OCI-LY1 (cell line): Measurements from ENCODE around the gene UVSSA.

Experiments
- H2AFZ ChIP-seq: fragments of 200-600 bp; sonication (generic), shearing (Covaris generic); 2 replicates; pipeline ENCODE4 v1.6.0; 2014; ENCODE audit warnings: antibody characterized with exemption, mild to moderate bottlenecking, low read length
- H3F3A ChIP-seq: fragments of 200-600 bp; sonication (generic), shearing (Covaris generic); 2 replicates; pipeline ENCODE4 v1.6.0; 2014; ENCODE audit warnings: mild to moderate bottlenecking, antibody characterized with exemption, low read length, moderate library complexity; ENCODE audit not compliant: insufficient read depth
- H3K27ac ChIP-seq: fragments of 200-600 bp; sonication (generic); 2 replicates; pipeline ENCODE4 v1.5.1; 2014; ENCODE audit warnings: low read length, mixed run types, mild to moderate bottlenecking, low read depth; ENCODE audit not compliant: poor library complexity, severe bottlenecking
- H3K27me3 ChIP-seq: fragments of 200-600 bp; sonication (generic); 2 replicates; pipeline ENCODE4 v1.6.0; 2014; ENCODE audit warnings: antibody characterized with exemption, mild to moderate bottlenecking, low read length, moderate library complexity; ENCODE audit not compliant: insufficient read depth
- H3K36me3 ChIP-seq: fragments of 200-600 bp; sonication (generic); 2 replicates; pipeline ENCODE4 v1.6.1; 2014; ENCODE audit warnings: mild to moderate bottlenecking, antibody characterized with exemption, low read length, moderate library complexity, mixed read lengths; ENCODE audit not compliant: insufficient read depth
- H3K4me1 ChIP-seq: fragments of 200-600 bp; sonication (generic); 2 replicates; pipeline ENCODE4 v1.5.1; 2014; ENCODE audit warnings: mild to moderate bottlenecking, low read length, moderate library complexity; ENCODE audit not compliant: insufficient read depth, severe bottlenecking
- H3K4me2 ChIP-seq: fragments of 200-600 bp; sonication (generic), shearing (Covaris generic); 2 replicates; pipeline ENCODE4 v1.6.1; 2014; ENCODE audit warnings: low read length
- H3K4me3 ChIP-seq: fragments of 200-600 bp; sonication (generic); 2 replicates; pipeline ENCODE4 v1.5.1; 2014; ENCODE audit warnings: low read length, low read depth, mild to moderate bottlenecking, mixed read lengths; ENCODE audit not compliant: poor library complexity, severe bottlenecking
- H3K79me2 ChIP-seq: fragments of 200-600 bp; shearing (Covaris generic); 2 replicates; pipeline ENCODE4 v1.6.1; 2016; ENCODE audit warnings: mixed run types, low read length, mixed read lengths; ENCODE audit not compliant: insufficient read depth
- H3K9ac ChIP-seq: fragments of 200-600 bp; sonication (generic), shearing (Covaris generic); 2 replicates; pipeline ENCODE4 v1.6.1; 2014; ENCODE audit warnings: mild to moderate bottlenecking, low read length, mixed read lengths
- H3K9me2 ChIP-seq: fragments of 200-600 bp; sonication (generic), shearing (Covaris generic); 2 replicates; pipeline ENCODE4 v1.6.1; 2014; ENCODE audit warnings: low read depth, mild to moderate bottlenecking, low read length, mixed read lengths
- H3K9me3 ChIP-seq: fragments of 200-600 bp; shearing (Covaris generic); 2 replicates; pipeline ENCODE4 v1.6.1; 2014; ENCODE audit warnings: low read length, mixed read lengths
- H4K20me1 ChIP-seq: fragments of 200-600 bp; sonication (generic), shearing (Covaris generic); 2 replicates; pipeline ENCODE4 v1.6.0; 2016; ENCODE audit warnings: mild to moderate bottlenecking, low read length; ENCODE audit not compliant: insufficient read depth
- EZH2 ChIP-seq: fragments of 200-600 bp; sonication (generic), shearing (Covaris generic); IDR thresholded peaks from 2 replicates; pipeline ENCODE4 v1.8.0; 2017; ENCODE audit warnings: borderline replicate concordance, mixed run types, mild to moderate bottlenecking, antibody characterized with exemption, low read length, moderate library complexity, mixed read lengths
- TF ChIP-seq, protein P1 (sequence below): fragments of 200-600 bp; sonication (generic), shearing (Covaris generic); IDR thresholded peaks from 2 replicates; pipeline ENCODE4 v1.5.1; 2017; ENCODE audit warnings: mild to moderate bottlenecking, antibody characterized with exemption, low read length, moderate library complexity, mixed read lengths

UVSSA gene

DNA sequence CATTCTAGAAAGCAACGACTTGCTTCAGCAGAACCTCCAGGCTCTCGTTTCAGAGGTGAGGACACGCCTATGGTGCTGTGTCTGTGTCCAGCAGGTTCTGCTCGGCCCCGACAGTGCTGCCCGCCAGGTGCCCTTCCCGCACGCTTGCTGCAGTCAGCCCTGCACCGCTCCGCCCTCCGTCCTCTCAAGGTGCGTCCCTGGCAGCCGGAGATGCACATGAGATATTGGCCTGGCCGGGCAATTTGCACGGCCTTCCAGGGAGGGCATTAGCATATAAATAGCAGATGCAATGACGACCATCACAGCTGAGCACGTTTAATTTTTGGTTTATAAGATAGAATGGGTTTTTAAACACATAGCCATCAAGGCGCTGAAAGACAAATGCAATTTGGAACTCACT lies 14.4 kb downstream of the UVSSA start:
- H2AFZ ChIP-seq = no peak overlapping the region
- no peak overlapping the region for H3K4me2 ChIP-seq
- H3K79me2 ChIP-seq = no peaks in the 10 kb centered on the region
- no peak overlapping the region for H3K27ac ChIP-seq
- no peaks in the 10 kb centered on the region for H3K27me3 ChIP-seq
- H3K4me1 ChIP-seq = no peaks in the 10 kb centered on the region
- H4K20me1 ChIP-seq = no peaks in the 10 kb centered on the region
- H3K9me2 ChIP-seq = no peaks in the 10 kb centered on the region
- TF ChIP-seq, protein P1, sequence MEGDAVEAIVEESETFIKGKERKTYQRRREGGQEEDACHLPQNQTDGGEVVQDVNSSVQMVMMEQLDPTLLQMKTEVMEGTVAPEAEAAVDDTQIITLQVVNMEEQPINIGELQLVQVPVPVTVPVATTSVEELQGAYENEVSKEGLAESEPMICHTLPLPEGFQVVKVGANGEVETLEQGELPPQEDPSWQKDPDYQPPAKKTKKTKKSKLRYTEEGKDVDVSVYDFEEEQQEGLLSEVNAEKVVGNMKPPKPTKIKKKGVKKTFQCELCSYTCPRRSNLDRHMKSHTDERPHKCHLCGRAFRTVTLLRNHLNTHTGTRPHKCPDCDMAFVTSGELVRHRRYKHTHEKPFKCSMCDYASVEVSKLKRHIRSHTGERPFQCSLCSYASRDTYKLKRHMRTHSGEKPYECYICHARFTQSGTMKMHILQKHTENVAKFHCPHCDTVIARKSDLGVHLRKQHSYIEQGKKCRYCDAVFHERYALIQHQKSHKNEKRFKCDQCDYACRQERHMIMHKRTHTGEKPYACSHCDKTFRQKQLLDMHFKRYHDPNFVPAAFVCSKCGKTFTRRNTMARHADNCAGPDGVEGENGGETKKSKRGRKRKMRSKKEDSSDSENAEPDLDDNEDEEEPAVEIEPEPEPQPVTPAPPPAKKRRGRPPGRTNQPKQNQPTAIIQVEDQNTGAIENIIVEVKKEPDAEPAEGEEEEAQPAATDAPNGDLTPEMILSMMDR = no peak
- no peak for TF ChIP-seq EZH2
- no peak overlapping the region for H3K9ac ChIP-seq
- H3K9me3 ChIP-seq = no peaks in the 10 kb centered on the region
- H3K36me3 ChIP-seq = no peaks in the 10 kb centered on the region
- H3F3A ChIP-seq = no peaks in the 10 kb centered on the region
- H3K4me3 ChIP-seq = no peak overlapping the region

DNA sequence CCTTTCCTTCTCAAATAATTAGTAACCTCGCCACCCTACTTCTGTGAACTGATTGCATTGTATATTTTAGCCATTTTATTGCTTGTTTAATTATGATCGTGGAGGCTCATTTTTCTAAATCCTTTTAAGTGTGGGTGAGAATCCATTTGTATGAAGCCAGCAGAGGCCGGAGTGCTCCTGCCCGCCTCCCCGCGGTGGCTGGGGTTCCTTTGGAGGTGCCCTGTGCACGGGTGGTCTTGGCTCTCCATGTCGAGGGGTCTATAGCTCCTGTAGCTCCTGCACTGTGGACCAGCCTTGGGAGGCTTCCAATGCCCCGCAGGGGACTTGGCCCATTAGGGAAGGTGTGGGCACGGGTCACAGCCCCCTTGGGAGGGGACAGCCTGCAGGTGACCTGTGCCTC lies 15.0 kb downstream of the UVSSA start:
- H3K9me2 ChIP-seq = no peaks in the 10 kb centered on the region
- no peaks in the 10 kb centered on the region for H4K20me1 ChIP-seq
- H3K4me2 ChIP-seq = no peak overlapping the region
- no peak for TF ChIP-seq EZH2
- TF ChIP-seq, protein P1 = no peak
- no peak overlapping the region for H3K9ac ChIP-seq
- no peak overlapping the region for H2AFZ ChIP-seq
- H3K9me3 ChIP-seq = no peaks in the 10 kb centered on the region
- H3K36me3 ChIP-seq = no peaks in the 10 kb centered on the region
- H3K4me1 ChIP-seq = no peaks in the 10 kb centered on the region
- H3K27ac ChIP-seq = no peak overlapping the region
- H3K4me3 ChIP-seq = no peak overlapping the region
- no peaks in the 10 kb centered on the region for H3K79me2 ChIP-seq
- H3K27me3 ChIP-seq = no peaks in the 10 kb centered on the region
- no peaks in the 10 kb centered on the region for H3F3A ChIP-seq

DNA sequence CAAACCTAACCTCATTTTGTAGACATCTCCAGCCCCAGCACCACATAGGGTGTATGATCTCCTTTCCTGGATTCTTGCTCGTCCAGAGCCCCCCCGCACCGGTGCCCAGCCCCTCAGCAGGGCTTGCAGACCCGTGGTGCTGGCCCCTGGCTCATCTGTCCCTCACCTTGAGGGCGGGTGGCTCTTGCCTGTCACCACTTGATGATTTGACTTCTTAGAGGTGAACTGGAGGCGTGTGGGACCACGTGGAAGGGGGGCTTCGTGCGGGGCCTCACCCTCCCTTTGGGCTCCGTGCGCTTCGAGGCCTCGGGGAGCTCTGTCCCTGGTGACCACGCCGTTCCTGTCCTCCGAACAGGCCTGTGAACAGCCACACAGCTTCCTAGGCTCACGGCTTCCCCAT lies 15.5 kb downstream of the UVSSA start:
- Histone ChIP-seq H3K27me3 (no peaks in the 10 kb centered on the region), H3K4me2 (no peak overlapping the region), H3K9me2 (no peaks in the 10 kb centered on the region), H3K4me3 (no peak overlapping the region), H3K9me3 (no peaks in the 10 kb centered on the region), H2AFZ (no peak overlapping the region), H3K36me3 (no peaks in the 10 kb centered on the region), H3K4me1 (no peaks in the 10 kb centered on the region), H3K79me2 (no peaks in the 10 kb centered on the region), H3K27ac (no peak overlapping the region), H3K9ac (no peak overlapping the region), H3F3A (no peaks in the 10 kb centered on the region), H4K20me1 (no peaks in the 10 kb centered on the region)
- TF ChIP-seq, protein P1 = no peak
- no peak for TF ChIP-seq EZH2
